NCI-H774 (cell line): ENCODE results near the gene ABCC5.
A peak's percentile ranks its signal among the peaks of the same experiment; 100 is the strongest.
"Not testable (repeated sequence)": the region's sequence is repeated elsewhere in the genome, so short reads cannot be mapped to it uniquely, and the experiment has no call there.

Experiments used
- DNase-seq: peaks from one replicate; lab custom pipeline; 2025; lab: John Stamatoyannopoulos, UW

Gene ABCC5

GRCh38 chr3:184016169-184016570, 1.5 kb downstream of the ABCC5 start:
- DNase-seq: no peak

GRCh38 chr3:184015381-184016019, 2.2 kb downstream of the ABCC5 start:
- DNase-seq: peak; percentile 34

GRCh38 chr3:184011937-184012889, 5.5 kb downstream of the ABCC5 start:
- no peak for DNase-seq

- DNase-seq: no peak
Observed at GRCh38 chr3:184011230-184011876, 6.3 kb downstream of the ABCC5 start.

- DNase-seq: no peak
Observed at GRCh38 chr3:184008161-184008560, 9.5 kb downstream of the ABCC5 start.

- DNase-seq: not testable (repeated sequence)
Observed at GRCh38 chr3:184007143-184007813, 10.4 kb downstream of the ABCC5 start.

- peak; percentile 98 for DNase-seq
Observed at GRCh38 chr3:184005941-184006507, 11.7 kb downstream of the ABCC5 start.

- DNase-seq: no peak
Observed at GRCh38 chr3:184004476-184004875, 13.2 kb downstream of the ABCC5 start.

- DNase-seq: no peak
Observed at GRCh38 chr3:184003187-184003967, 14.3 kb downstream of the ABCC5 start.

GRCh38 chr3:184002469-184002868, 15.2 kb downstream of the ABCC5 start:
- DNase-seq: no peak

- DNase-seq: no peak
Observed at GRCh38 chr3:184001761-184002160, 15.9 kb downstream of the ABCC5 start.

- peak; percentile 45 for DNase-seq
Observed at GRCh38 chr3:183991403-183991802, 26.3 kb downstream of the ABCC5 start.

- DNase-seq: no peak
Observed at GRCh38 chr3:183988216-183988790, 29.4 kb downstream of the ABCC5 start.

- no peak for DNase-seq
Observed at GRCh38 chr3:183987000-183987600, 30.6 kb downstream of the ABCC5 start.

GRCh38 chr3:183984749-183985729, 32.6 kb downstream of the ABCC5 start:
- DNase-seq: peak; percentile 28

GRCh38 chr3:183984127-183984740, 33.5 kb downstream of the ABCC5 start:
- no peak for DNase-seq

- DNase-seq: no peak
Observed at GRCh38 chr3:183981990-183982644, 35.6 kb downstream of the ABCC5 start.

- DNase-seq: no peak
Observed at GRCh38 chr3:183980403-183980802, 37.3 kb downstream of the ABCC5 start.
